Calu3 (cell line): ENCODE data around the gene ADAMTS18. TPM values are rescaled to one million over a fixed set of nuclear protein-coding genes. Genes with fewer than 3 reads are reported as not detected.

Source experiments
- BruUV-seq: library from RNA; stranded (reverse); fragments of 400-500 nt; replicated peaks from 2 replicates; lab custom pipeline; 2021; lab: Mats Ljungman, UMichigan
- CTCF ChIA-PET: fragments of 300-600 bp; sonication (Branson Sonifier 250); formaldehyde crosslinking; loops from one replicate; lab custom pipeline; 2022; ENCODE audit warnings: antibody characterized with exemption; lab: Charles Lee
- DNase-seq: peaks from one replicate; pipeline ENCODE4 v3.0.0; 2022
- H3K27ac Mint-ChIP-seq: one replicate; pipeline ENCODE4 v1.8.0; 2022; ENCODE audit warnings: mixed read lengths; ENCODE audit not compliant: unreplicated experiment
- H3K27me3 Mint-ChIP-seq: one replicate; pipeline ENCODE4 v1.8.0; 2022; ENCODE audit warnings: mixed read lengths; ENCODE audit not compliant: unreplicated experiment
- H3K36me3 Mint-ChIP-seq: one replicate; pipeline ENCODE4 v1.8.0; 2022; ENCODE audit warnings: mild to moderate bottlenecking, moderate library complexity, mixed read lengths; ENCODE audit not compliant: insufficient read depth, unreplicated experiment
- H3K4me1 Mint-ChIP-seq: one replicate; pipeline ENCODE4 v1.8.0; 2022; ENCODE audit warnings: mild to moderate bottlenecking, low read depth, mixed read lengths; ENCODE audit not compliant: unreplicated experiment
- H3K4me3 Mint-ChIP-seq: one replicate; pipeline ENCODE4 v1.8.0; 2022; ENCODE audit warnings: mild to moderate bottlenecking, low read depth, moderate library complexity, mixed read lengths; ENCODE audit not compliant: unreplicated experiment
- H3K9me3 Mint-ChIP-seq: one replicate; pipeline ENCODE4 v1.8.0; 2022; ENCODE audit warnings: low read depth, mixed read lengths; ENCODE audit not compliant: unreplicated experiment
- CTCF ChIP-seq: fragments of 200-600 bp; IDR thresholded peaks from one replicate; pipeline ENCODE4 v1.8.0; 2022; ENCODE audit warnings: antibody characterized with exemption; ENCODE audit not compliant: unreplicated experiment
- intact Hi-C: fragments of 100-400 bp; cut with micrococcal nuclease; formaldehyde crosslinking; loops from one replicate; pipeline ENCODE4 v1.10.0; 2022; ENCODE audit not compliant: unreplicated experiment
- total RNA-seq: library from RNA; stranded (reverse); gene quantifications from 2 replicates; pipeline ENCODE4 v1.2.3, GENCODE V29; 2022

ADAMTS18 gene
- total RNA-seq, 1 experiment from 2014 or later, result not detected

- Mint-ChIP-seq H3K27ac (no peak overlapping the region), H3K9me3 (no peaks in the 10 kb centered on the region), H3K4me3 (no peak overlapping the region), H3K36me3 (no peaks in the 10 kb centered on the region), H3K27me3 (peaks cover 68% of the 10 kb centered on the region), H3K4me1 (no peaks in the 10 kb centered on the region)
- CTCF ChIA-PET, result no interaction called here
- intact Hi-C loops, result no loop called here
- TF ChIP-seq CTCF, result no peak
- BruUV-seq, result no TSS peak
- DNase-seq, result no peak
Observed at GRCh38 chr16:77459534-77460254, 24.9 kb upstream of the ADAMTS18 start.

DNA sequence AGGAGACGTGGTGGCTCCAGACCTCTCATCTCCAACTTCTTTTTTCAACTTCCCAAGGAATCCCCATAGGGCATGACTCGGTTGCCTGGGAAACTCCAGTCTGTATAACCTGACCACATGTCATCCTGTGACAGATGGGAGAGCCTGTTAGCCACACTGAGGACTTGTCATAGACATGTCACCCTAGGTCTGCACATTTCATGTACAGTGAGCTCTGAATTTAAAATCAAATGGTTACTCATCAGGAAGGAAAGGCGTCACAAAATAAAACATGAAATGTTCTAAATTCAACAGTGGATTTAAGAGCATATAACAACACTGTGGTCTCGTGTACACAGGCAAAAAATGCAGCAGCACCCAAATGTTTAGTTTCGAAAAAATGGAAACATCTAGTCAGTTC is 22.2 kb upstream of the ADAMTS18 start:
- no peak for TF ChIP-seq CTCF
- CTCF ChIA-PET, result no interaction called here
- no peaks in the 10 kb centered on the region for H3K36me3 Mint-ChIP-seq
- BruUV-seq, result no TSS peak
- H3K27me3 Mint-ChIP-seq, result peaks cover 70% of the 10 kb centered on the region
- H3K27ac Mint-ChIP-seq, result no peak overlapping the region
- intact Hi-C loops, result no loop called here
- no peaks in the 10 kb centered on the region for H3K9me3 Mint-ChIP-seq
- no peaks in the 10 kb centered on the region for H3K4me1 Mint-ChIP-seq
- no peak for DNase-seq
- no peak overlapping the region for H3K4me3 Mint-ChIP-seq

DNA sequence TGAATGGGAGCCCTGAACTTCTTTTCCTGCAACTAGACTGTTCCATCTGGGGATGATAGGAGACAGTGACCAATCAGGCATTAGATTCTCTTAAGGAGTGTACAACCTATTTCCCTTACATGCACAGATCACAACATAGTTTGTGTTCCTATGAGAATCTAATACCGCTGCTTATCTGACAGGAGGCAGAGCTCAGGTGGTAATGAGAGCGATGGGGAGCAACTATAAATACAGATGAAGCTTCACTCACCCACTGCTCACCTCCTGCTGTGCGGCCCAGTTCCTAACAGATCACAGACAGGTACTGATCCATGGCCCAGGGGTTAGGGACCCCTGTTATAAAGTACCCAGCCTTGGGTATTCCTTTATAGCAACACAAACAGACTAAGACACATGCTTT is 17.4 kb upstream of the ADAMTS18 start:
- Mint-ChIP-seq H3K27me3 (peaks cover 80% of the 10 kb centered on the region), H3K4me1 (no peaks in the 10 kb centered on the region)
- no TSS peak for BruUV-seq

GRCh38 chr16:77450790-77451487 is 16.1 kb upstream of the ADAMTS18 start:
- intact Hi-C loops, result no loop called here
- H3K4me3 Mint-ChIP-seq, result no peak overlapping the region
- no peaks in the 10 kb centered on the region for H3K9me3 Mint-ChIP-seq
- no peak for TF ChIP-seq CTCF
- CTCF ChIA-PET, result interaction anchor here (0.6 kb wide), 1 partner anchor 398 kb away, joined by 3 read pairs; no protein-coding TSS in a partner anchor
- H3K4me1 Mint-ChIP-seq, result no peaks in the 10 kb centered on the region
- H3K36me3 Mint-ChIP-seq, result no peaks in the 10 kb centered on the region
- no peak overlapping the region for H3K27ac Mint-ChIP-seq
- no peak for DNase-seq
- BruUV-seq, result no TSS peak
- H3K27me3 Mint-ChIP-seq, result peaks cover 80% of the 10 kb centered on the region

More for the DNA sequence above, 17.4 kb upstream of the ADAMTS18 start:
- CTCF ChIA-PET, result no interaction called here
- no peak for DNase-seq
- Mint-ChIP-seq H3K27ac (no peak overlapping the region), H3K9me3 (no peaks in the 10 kb centered on the region), H3K36me3 (no peaks in the 10 kb centered on the region), H3K4me3 (no peak overlapping the region)
- TF ChIP-seq CTCF, result no peak
- intact Hi-C loops, result no loop called here
